ENCODE measurements around the gene PPP2R1A.
"Not testable (repeated sequence)": the region's sequence is repeated elsewhere in the genome, so short reads cannot be mapped to it uniquely, and the experiment has no call there.

PPP2R1A gene

GRCh38 chr19:52244021-52244420 lies 54.2 kb downstream of the PPP2R1A start:
- no peak for DNase-seq (ENCODE audit: low read depth in 2 of 2)

GRCh38 chr19:52248241-52248640 lies 58.4 kb downstream of the PPP2R1A start:
- peak in 1 of 2 donors; percentile 44 for DNase-seq (ENCODE audit: low read depth in 2 of 2)

GRCh38 chr19:52258426-52258825 lies 68.6 kb downstream of the PPP2R1A start:
- DNase-seq (ENCODE audit: low read depth in 2 of 2) = no peak

- not testable (repeated sequence) for DNase-seq (ENCODE audit: low read depth in 2 of 2)
Observed at GRCh38 chr19:52265556-52265955, 75.7 kb downstream of the PPP2R1A start.

- peak; percentile 94 to 98 for DNase-seq (ENCODE audit: low read depth in 2 of 2)
Observed at GRCh38 chr19:52269338-52270261, 79.7 kb downstream of the PPP2R1A start, which contains the start of gene ZNF766. Gene ZNF766, plus strand, starts transcription at chr19:52269587. Its CDS starts 27 bp downstream, at chr19:52269614.

GRCh38 chr19:52270266-52270885 lies 80.5 kb downstream of the PPP2R1A start:
- DNase-seq (ENCODE audit: low read depth in 2 of 2) = no peak

- no peak for DNase-seq (ENCODE audit: low read depth in 2 of 2)
Observed at GRCh38 chr19:52273301-52273700, 83.4 kb downstream of the PPP2R1A start.

GRCh38 chr19:52274191-52274590 lies 84.3 kb downstream of the PPP2R1A start:
- no peak for DNase-seq (ENCODE audit: low read depth in 2 of 2)

GRCh38 chr19:52275988-52276387 lies 86.1 kb downstream of the PPP2R1A start:
- no peak for DNase-seq (ENCODE audit: low read depth in 2 of 2)

GRCh38 chr19:52277471-52277870 lies 87.6 kb downstream of the PPP2R1A start:
- no peak for DNase-seq (ENCODE audit: low read depth in 2 of 2)
